Smooth muscle cell of the brain vasculature (primary cell): ENCODE measurements around the gene COL9A2.

Experiments used
- DNase-seq: peaks from one replicate; pipeline ENCODE4 v3.0.0-alpha.2; 2012; ENCODE audit warnings: low read depth, low spot score

The COL9A2 gene

GRCh38 chr1:40257688-40258444 is 59.2 kb downstream of the COL9A2 start, which contains the start of gene ZMPSTE24:
ZMPSTE24 (plus strand) TSS chr1:40258236; CDS start chr1:40258272, 36 bp downstream.
- DNase-seq = peak; percentile 94

- DNase-seq = peak; percentile 21
Measured at GRCh38 chr1:40257313-40257687, 59.8 kb downstream of the COL9A2 start.

- no peak for DNase-seq
Measured at GRCh38 chr1:40256401-40257084, 60.5 kb downstream of the COL9A2 start.

- no peak for DNase-seq
Measured at GRCh38 chr1:40255231-40255630, 61.9 kb downstream of the COL9A2 start.

- no peak for DNase-seq
Measured at GRCh38 chr1:40252601-40253000, 64.5 kb downstream of the COL9A2 start.

- DNase-seq = no peak
Measured at GRCh38 chr1:40251456-40251855, 65.6 kb downstream of the COL9A2 start.
